Measurements from ENCODE around the gene AP2B1.

DNA sequence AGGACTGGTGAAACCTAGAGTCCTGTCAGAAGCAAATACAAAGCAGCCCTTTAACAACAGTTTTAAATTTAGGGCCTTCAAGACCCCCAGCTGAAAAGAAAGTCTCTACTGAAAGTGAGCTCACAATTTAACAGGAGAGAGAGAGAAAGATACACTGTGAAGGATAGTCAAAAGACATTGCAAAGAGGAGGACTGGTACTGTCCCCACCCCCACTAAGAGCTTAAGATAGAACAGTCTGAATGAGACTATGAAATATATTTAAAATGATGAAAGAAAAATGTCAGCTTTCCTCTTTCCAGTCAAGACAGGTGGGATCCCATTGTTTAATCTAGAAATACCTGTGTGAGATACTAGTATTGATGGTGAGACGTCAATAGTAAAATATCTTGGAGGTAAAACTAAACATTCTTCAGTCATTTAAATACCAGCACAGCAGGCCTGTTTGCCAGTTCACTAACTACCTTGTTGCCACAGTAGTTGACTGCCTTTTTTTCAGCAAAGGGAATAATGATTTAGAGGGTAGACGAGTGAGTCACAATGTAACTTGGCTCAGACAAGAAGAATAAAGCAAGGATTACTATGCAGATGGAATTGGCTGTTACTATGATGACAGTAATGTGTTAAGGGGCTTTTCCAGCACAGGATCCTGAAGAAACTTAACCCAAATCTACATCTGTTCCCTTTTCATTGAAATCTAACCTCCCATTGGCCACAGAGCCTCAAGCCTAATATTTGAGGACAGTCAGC is 97.1 kb downstream of the AP2B1 start:
- TF ChIP-seq, protein P1, sequence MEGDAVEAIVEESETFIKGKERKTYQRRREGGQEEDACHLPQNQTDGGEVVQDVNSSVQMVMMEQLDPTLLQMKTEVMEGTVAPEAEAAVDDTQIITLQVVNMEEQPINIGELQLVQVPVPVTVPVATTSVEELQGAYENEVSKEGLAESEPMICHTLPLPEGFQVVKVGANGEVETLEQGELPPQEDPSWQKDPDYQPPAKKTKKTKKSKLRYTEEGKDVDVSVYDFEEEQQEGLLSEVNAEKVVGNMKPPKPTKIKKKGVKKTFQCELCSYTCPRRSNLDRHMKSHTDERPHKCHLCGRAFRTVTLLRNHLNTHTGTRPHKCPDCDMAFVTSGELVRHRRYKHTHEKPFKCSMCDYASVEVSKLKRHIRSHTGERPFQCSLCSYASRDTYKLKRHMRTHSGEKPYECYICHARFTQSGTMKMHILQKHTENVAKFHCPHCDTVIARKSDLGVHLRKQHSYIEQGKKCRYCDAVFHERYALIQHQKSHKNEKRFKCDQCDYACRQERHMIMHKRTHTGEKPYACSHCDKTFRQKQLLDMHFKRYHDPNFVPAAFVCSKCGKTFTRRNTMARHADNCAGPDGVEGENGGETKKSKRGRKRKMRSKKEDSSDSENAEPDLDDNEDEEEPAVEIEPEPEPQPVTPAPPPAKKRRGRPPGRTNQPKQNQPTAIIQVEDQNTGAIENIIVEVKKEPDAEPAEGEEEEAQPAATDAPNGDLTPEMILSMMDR (IDR thresholded peaks at IDR 0.05), result no peak
- TF ChIP-seq POLR2AphosphoS5 (IDR thresholded peaks at IDR 0.05), result no peak
